SU-DHL-6 (cell line): ENCODE measurements around the gene CTCFL.

Source experiments
- H2AFZ ChIP-seq: fragments of 200-600 bp; sonication (generic); 2 replicates; pipeline ENCODE4 v1.6.1; 2014; ENCODE audit warnings: low read depth, mild to moderate bottlenecking, moderate library complexity, mixed read lengths, antibody characterized with exemption, low read length; ENCODE audit not compliant: severe bottlenecking
- H3F3A ChIP-seq: fragments of 200-600 bp; shearing (Covaris generic); 2 replicates; pipeline ENCODE4 v1.6.0; 2016; ENCODE audit warnings: antibody characterized with exemption, mild to moderate bottlenecking; ENCODE audit not compliant: insufficient read depth
- H3K27ac ChIP-seq: fragments of 200-600 bp; sonication (generic); 2 replicates; pipeline ENCODE4 v1.5.1; 2016; ENCODE audit warnings: low read depth, mild to moderate bottlenecking, low read length, moderate library complexity, mixed read lengths
- H3K27me3 ChIP-seq: fragments of 200-600 bp; sonication (generic), shearing (Covaris generic); 2 replicates; pipeline ENCODE4 v1.6.0; 2014; ENCODE audit warnings: mild to moderate bottlenecking, low read length
- H3K36me3 ChIP-seq: fragments of 200-600 bp; sonication (generic); 2 replicates; pipeline ENCODE4 v1.6.1; 2014; ENCODE audit warnings: mild to moderate bottlenecking, low read length, mixed read lengths
- H3K4me2 ChIP-seq: fragments of 300-600, 200-600 bp; shearing (Covaris generic), sonication (generic); 2 replicates; pipeline ENCODE4 v1.6.0; 2014; ENCODE audit warnings: low read length, low read depth, mild to moderate bottlenecking; ENCODE audit not compliant: poor library complexity, severe bottlenecking
- H3K4me3 ChIP-seq: fragments of 200-600 bp; sonication (generic); 2 replicates; pipeline ENCODE4 v1.5.1; 2014; ENCODE audit warnings: antibody characterized with exemption, low read length, mild to moderate bottlenecking, mixed read lengths; ENCODE audit not compliant: insufficient read depth, poor library complexity, severe bottlenecking
- H3K79me2 ChIP-seq: fragments of 200-600 bp; sonication (generic); 2 replicates; pipeline ENCODE4 v1.6.1; 2014; ENCODE audit warnings: mild to moderate bottlenecking, low read length, moderate library complexity; ENCODE audit not compliant: insufficient read depth
- H3K9ac ChIP-seq: fragments of 200-600 bp; sonication (generic); 2 replicates; pipeline ENCODE4 v1.7.0; 2014; ENCODE audit warnings: mild to moderate bottlenecking, low read length
- H3K9me2 ChIP-seq: fragments of 200-600 bp; sonication (generic); replicated peaks from 2 replicates; pipeline ENCODE4 v1.6.1; 2014; ENCODE audit warnings: low read length; ENCODE audit not compliant: insufficient read depth
- H3K9me3 ChIP-seq: fragments of 200-600 bp; sonication (generic); 2 replicates; pipeline ENCODE4 v1.6.1; 2014; ENCODE audit warnings: low read length, mixed read lengths; ENCODE audit not compliant: insufficient read depth
- H4K20me1 ChIP-seq: fragments of 200-600 bp; sonication (generic); 2 replicates; pipeline ENCODE4 v1.6.1; 2014; ENCODE audit warnings: low read depth, mild to moderate bottlenecking, antibody characterized with exemption, low read length, moderate library complexity, mixed read lengths
- EZH2phosphoT487 ChIP-seq: fragments of 200-600 bp; sonication (generic), shearing (Covaris generic); conservative IDR thresholded peaks from 2 replicates; pipeline ENCODE4 v1.6.1; 2018; ENCODE audit warnings: mild to moderate bottlenecking, antibody characterized with exemption, low read length, moderate library complexity, mixed read lengths
- TF ChIP-seq, protein P1 (sequence below): fragments of 200-600 bp; sonication (generic); IDR thresholded peaks from one replicate; pipeline ENCODE4 v1.5.1; 2017; ENCODE audit warnings: antibody characterized with exemption, mild to moderate bottlenecking, low read length, moderate library complexity; ENCODE audit not compliant: insufficient read depth, poor library complexity, severe bottlenecking

Gene CTCFL

GRCh38 chr20:57503035-57503658 lies 21.8 kb downstream of the CTCFL start:
- Histone ChIP-seq H3K79me2 (no peaks in the 10 kb centered on the region), H3K4me3 (no peak overlapping the region), H3K9me2 (no peaks in the 10 kb centered on the region), H4K20me1 (no peaks in the 10 kb centered on the region), H3K4me2 (no peak overlapping the region), H3K36me3 (no peaks in the 10 kb centered on the region), H2AFZ (no peak overlapping the region), H3K9me3 (no peaks in the 10 kb centered on the region), H3F3A (no peaks in the 10 kb centered on the region), H3K27ac (no peak overlapping the region), H3K27me3 (no peaks in the 10 kb centered on the region), H3K9ac (no peak overlapping the region)
- no peak for TF ChIP-seq EZH2phosphoT487
- TF ChIP-seq, protein P1, sequence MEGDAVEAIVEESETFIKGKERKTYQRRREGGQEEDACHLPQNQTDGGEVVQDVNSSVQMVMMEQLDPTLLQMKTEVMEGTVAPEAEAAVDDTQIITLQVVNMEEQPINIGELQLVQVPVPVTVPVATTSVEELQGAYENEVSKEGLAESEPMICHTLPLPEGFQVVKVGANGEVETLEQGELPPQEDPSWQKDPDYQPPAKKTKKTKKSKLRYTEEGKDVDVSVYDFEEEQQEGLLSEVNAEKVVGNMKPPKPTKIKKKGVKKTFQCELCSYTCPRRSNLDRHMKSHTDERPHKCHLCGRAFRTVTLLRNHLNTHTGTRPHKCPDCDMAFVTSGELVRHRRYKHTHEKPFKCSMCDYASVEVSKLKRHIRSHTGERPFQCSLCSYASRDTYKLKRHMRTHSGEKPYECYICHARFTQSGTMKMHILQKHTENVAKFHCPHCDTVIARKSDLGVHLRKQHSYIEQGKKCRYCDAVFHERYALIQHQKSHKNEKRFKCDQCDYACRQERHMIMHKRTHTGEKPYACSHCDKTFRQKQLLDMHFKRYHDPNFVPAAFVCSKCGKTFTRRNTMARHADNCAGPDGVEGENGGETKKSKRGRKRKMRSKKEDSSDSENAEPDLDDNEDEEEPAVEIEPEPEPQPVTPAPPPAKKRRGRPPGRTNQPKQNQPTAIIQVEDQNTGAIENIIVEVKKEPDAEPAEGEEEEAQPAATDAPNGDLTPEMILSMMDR: no peak

DNA sequence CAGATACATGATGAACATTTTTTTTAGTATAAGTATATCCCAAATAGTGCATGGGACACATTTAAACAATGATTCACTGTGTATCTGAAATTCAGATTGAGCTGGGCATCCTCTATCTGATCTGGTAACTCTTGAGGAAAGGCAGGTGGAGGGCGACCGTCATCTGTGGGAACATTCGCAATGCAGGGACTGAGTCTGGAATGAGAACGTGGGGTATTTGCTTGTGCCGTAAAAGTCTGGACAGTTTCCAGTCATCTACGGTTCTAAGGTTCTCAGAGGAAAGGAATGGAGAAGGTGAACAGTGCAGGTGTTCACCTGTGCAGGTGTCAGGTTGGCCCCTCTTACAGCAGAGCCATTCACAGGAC lies 22.6 kb downstream of the CTCFL start:
- Histone ChIP-seq H3K9me2 (no peaks in the 10 kb centered on the region), H3K4me3 (no peak overlapping the region), H3F3A (no peaks in the 10 kb centered on the region), H3K36me3 (no peaks in the 10 kb centered on the region), H3K27me3 (no peaks in the 10 kb centered on the region), H3K27ac (no peak overlapping the region), H3K9ac (no peak overlapping the region), H3K9me3 (no peaks in the 10 kb centered on the region), H3K79me2 (no peaks in the 10 kb centered on the region), H4K20me1 (no peaks in the 10 kb centered on the region), H2AFZ (no peak overlapping the region), H3K4me2 (no peak overlapping the region)
- TF ChIP-seq EZH2phosphoT487: no peak
- TF ChIP-seq, protein P1: no peak

- no peak overlapping the region for H3K4me3 ChIP-seq
- H3K27ac ChIP-seq: no peak overlapping the region
- H3K4me2 ChIP-seq: no peak overlapping the region
- H3K9ac ChIP-seq: no peak overlapping the region
- no peaks in the 10 kb centered on the region for H3K27me3 ChIP-seq
- no peaks in the 10 kb centered on the region for H3K9me3 ChIP-seq
- H3K36me3 ChIP-seq: no peaks in the 10 kb centered on the region
- H3F3A ChIP-seq: no peaks in the 10 kb centered on the region
- no peaks in the 10 kb centered on the region for H3K79me2 ChIP-seq
- H4K20me1 ChIP-seq: no peaks in the 10 kb centered on the region
- TF ChIP-seq, protein P1: no peak
- TF ChIP-seq EZH2phosphoT487: no peak
- no peak overlapping the region for H2AFZ ChIP-seq
- no peaks in the 10 kb centered on the region for H3K9me2 ChIP-seq
Observed at GRCh38 chr20:57501461-57502335, 23.2 kb downstream of the CTCFL start.
